Fibroblast of gingiva (primary cell): ENCODE data around the gene HMX1.

Experiments
- DNase-seq: peaks from one replicate; pipeline ENCODE4 v3.0.0-alpha.2; 2011; ENCODE audit warnings: low read depth

Gene HMX1

DNA sequence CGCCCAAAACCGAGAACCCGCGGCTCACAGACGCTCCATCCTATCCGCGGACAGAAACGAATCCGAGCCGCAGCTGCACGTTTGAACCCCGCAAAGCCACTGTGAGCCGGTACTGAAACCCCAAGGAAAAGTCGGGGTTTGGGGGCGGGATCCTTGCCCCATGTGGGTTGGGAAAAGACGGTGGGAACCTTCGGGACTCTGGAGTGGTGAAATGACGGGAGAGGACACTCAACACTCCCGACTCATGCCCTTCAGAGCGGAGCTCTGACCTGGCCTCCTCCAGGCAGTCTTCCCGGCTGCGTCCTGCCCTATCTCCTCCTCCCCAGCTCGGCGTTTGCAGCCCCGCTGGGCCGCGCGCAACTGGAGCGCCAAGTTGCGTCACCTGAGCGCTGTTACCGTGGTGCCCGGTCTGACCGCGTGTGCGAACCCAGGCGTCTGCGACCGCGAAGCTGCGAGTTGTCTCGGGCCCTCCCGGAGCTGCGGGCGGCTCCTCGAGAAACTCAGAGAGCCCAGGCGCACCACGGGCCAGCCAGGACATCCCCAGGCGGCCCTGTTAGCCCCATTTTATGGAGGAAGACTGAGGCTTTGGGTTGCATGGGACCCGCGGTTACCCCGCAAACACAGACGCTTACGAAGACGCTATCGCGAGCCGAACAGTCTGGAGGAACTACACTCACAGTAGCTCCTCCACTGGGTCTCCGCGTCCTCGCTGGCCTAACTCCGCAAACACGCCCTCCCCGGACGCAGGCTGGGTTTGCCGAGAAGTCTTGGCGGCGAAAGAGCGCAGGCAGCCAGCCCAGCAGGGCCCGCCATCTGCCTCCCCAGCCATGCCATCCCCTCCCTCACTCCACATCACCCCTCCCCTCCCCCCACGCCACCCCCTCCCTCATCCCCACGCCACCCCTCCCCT is 20.3 kb upstream of the HMX1 start:
- DNase-seq = no peak

DNA sequence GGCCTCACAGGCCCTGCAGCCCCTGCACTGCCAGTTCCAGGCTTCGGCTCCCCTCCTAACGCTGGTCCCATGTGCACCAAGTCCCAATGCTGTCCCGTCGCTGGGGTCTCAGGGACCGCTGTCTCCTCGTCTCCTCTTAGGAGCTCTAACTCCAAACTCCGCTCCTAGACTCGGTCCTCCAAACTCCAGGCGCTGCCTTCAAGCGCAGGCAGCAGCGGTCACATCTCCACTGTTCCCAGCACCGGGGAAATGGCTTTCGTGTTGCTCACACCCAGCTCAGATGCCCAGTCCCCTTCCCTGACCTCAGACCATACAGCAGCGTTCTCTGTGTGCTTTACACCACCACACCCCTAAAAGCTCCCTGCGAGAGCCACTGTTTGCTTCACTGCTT is 19.6 kb upstream of the HMX1 start:
- DNase-seq = no peak

- DNase-seq = no peak
Observed at GRCh38 chr4:8888856-8889255, 17.2 kb upstream of the HMX1 start.

- DNase-seq = no peak
Observed at GRCh38 chr4:8886612-8887406, 15.2 kb upstream of the HMX1 start.

GRCh38 chr4:8882239-8882638 is 10.6 kb upstream of the HMX1 start:
- no peak for DNase-seq

GRCh38 chr4:8880851-8881250 is 9.2 kb upstream of the HMX1 start:
- no peak for DNase-seq

DNA sequence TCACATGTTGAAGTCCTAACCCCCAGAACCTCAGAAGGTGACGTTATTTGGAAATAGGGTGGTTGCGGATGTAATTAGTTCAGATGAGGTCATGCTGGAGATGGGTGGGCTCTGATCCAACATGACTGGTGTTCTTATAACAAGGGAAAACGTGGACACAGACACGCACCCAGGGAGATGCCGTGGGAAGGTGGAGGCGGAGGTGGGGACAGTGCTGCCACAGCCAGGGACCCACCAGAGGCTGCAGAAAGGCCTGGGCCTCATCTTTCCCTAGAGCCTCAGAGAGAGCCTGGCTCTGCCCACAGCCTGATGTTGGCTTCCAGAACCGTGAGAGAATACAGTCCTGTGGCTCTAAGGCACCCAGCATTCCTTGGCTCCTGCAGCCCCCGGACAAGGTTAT is 7.9 kb upstream of the HMX1 start:
- DNase-seq = no peak

- DNase-seq = no peak
Observed at GRCh38 chr4:8878421-8878820, 6.8 kb upstream of the HMX1 start.

- no peak for DNase-seq
Observed at GRCh38 chr4:8877780-8878040, 6.1 kb upstream of the HMX1 start.

GRCh38 chr4:8876982-8877779 is 5.5 kb upstream of the HMX1 start:
- DNase-seq = no peak

GRCh38 chr4:8874896-8875680 is 3.4 kb upstream of the HMX1 start:
- DNase-seq = no peak

DNA sequence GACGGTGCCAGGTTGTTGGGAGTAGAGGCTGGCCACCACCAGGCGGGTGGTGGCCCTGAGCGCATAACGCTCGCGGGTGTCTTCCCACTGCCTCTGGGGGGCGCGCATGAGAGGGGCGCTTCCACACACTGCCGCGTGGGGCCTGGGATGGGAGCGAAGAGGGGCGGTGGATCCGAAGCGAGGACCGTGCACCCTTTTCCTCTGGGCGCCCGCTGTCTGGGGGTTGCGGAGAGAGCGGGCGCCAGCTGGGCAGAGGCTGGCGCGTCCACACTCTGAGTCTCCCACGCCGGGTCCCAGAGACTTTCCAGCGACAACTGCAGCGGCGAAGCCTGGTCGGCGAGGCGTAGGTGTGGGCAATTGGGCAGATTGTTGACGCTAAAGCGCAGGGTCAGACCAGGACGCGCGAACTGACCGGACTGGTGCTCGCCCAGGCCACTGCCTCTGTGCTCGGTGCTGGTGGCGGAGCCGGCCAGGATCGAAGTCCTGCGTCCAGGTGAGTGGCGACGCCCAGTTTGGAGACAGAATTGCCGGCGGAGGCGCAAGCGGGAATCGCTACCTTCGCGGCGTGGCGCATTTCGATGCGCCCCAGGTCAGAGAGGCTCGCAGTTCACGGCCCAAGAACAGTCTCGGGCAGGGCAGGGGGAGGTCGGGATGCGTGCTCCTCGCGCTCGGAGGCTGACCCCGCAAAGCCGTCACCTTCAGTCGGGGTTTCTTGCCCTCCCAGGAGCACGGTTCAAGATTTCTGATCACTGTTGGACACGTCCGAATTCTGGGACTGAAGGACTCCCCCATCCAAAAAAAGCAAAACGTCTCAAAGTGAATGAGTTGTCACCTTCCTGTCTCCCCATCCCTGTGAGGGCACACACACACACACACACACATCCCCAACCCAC is 2.6 kb upstream of the HMX1 start:
- no peak for DNase-seq

DNA sequence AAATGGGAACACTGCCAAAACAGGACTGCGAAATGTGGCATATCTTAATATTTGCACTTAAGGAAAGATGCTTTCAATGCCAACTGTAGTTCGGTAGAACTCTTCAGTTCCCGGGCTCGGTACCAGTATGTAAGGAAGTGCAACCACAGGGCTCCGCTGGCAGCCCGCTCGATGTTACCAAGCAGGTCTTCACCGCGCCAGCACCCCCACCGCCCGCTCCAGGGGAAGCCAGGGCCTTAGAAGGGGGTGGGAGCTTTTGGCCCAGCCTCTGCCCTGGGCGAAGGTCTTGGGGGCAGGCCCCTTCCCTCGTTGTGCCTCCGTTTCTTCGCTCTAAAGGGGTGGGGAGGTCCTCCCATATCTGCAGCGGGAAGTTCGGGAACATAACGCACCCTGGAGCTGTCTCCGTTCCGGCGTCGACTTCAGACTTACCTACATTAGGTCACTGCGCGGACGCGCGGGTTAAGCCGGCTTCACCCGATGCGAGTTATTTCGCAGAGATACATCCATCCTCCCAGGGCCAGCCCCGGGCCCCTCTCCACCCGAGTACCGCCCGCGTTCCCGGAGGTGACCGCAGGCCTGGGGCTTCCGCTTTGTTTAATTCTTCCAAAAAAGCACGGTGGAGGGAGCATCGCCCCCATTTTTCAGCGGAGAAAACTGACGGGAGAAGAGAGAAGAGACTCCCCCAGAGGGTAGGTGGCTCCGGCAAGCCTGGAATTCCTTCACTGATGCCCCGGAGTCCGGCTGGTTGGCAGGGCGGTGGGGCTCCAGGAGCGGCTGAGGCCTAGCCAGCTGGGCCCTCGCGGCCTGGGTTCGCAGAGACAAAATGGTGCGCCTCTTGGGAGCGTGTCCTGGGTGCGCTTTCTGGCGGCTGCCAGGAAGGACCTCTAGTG is 1.0 kb upstream of the HMX1 start:
- DNase-seq = no peak

GRCh38 chr4:8870647-8871416 is 807 bp downstream of the HMX1 start:
- no peak for DNase-seq

GRCh38 chr4:8869898-8870646 is 1.6 kb downstream of the HMX1 start:
- no peak for DNase-seq

- no peak for DNase-seq
Observed at GRCh38 chr4:8869002-8869897, 2.4 kb downstream of the HMX1 start.

- no peak for DNase-seq
Observed at GRCh38 chr4:8868321-8869001, 3.2 kb downstream of the HMX1 start.
